Gastroesophageal sphincter (tissue), 3 donors: Measurements from ENCODE around the gene ADIG.

ENCODE experiments used
- POLR2A ChIP-seq, 2 donors: fragments of 450-650 bp; IDR thresholded peaks; one replicate each; pipeline ENCODE4 v1.6.1; 2017; ENCODE audit warnings: antibody characterized with exemption in 2 of 2, mild to moderate bottlenecking in 2 of 2, moderate library complexity in 1 of 2
- TF ChIP-seq, protein P1 (sequence below), 4 experiments: fragments of 200-600 bp in 2 of 4; fragments of 450-650 bp in 2 of 4; sonication (generic) in 1 of 4; IDR thresholded peaks; one replicate each; pipeline ENCODE4 v1.5.1; 2017 to 2019; ENCODE audit warnings: antibody characterized with exemption in 4 of 4, mild to moderate bottlenecking in 2 of 4, moderate library complexity in 2 of 4

DNA sequence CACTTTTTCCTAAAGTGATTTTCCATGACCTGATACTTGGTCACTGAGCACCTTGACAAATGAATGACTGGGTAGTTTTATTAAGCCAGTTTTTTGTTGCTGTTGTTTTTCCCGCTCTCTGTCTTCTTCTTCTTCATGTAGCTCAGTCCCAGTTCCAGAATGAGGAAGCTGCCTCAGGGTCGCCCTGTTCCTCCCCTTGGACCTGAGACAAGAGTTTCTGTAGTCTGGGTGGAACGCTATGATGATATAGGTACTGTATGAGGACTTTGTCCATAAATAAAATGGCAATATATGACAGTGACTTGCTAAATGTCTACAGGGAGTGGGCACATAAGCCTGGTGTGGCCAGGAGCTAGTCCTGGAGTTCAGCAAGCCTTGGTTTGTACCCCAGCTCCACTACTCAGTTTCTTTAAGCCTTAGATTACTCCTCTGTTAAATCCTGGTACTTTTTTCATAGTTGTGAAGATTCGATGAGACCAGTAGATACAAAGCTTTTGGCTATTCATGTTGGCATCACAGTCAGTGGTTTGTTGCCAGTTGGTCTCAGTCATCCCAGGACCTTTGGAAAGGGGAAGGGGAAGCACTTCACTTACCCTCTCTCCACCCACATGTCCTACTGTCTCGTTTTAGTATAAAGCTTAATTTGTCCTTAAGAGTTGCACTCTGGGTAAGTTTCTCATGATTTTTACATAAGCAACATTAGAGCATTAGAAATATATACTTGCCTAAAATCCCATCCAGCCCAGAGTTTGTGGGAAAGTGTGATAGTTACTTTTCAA, 11.1 kb upstream of the ADIG start:
- TF ChIP-seq, protein P1, sequence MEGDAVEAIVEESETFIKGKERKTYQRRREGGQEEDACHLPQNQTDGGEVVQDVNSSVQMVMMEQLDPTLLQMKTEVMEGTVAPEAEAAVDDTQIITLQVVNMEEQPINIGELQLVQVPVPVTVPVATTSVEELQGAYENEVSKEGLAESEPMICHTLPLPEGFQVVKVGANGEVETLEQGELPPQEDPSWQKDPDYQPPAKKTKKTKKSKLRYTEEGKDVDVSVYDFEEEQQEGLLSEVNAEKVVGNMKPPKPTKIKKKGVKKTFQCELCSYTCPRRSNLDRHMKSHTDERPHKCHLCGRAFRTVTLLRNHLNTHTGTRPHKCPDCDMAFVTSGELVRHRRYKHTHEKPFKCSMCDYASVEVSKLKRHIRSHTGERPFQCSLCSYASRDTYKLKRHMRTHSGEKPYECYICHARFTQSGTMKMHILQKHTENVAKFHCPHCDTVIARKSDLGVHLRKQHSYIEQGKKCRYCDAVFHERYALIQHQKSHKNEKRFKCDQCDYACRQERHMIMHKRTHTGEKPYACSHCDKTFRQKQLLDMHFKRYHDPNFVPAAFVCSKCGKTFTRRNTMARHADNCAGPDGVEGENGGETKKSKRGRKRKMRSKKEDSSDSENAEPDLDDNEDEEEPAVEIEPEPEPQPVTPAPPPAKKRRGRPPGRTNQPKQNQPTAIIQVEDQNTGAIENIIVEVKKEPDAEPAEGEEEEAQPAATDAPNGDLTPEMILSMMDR (IDR thresholded peaks at IDR 0.05) = no peak
- TF ChIP-seq POLR2A (IDR thresholded peaks at IDR 0.05) = no peak
